Effector memory CD8-positive, alpha-beta T cell (primary cell): ENCODE results near the gene MCRS1.
"Not testable (repeated sequence)": the region's sequence is repeated elsewhere in the genome, so short reads cannot be mapped to it uniquely, and the experiment has no call there.

Experiments
- ATAC-seq: fragments of 150-1000 bp; cut with Tn5 transposase; replicated peaks from 2 replicates; pipeline ENCODE4 v1.10.0; 2021; ENCODE audit warnings: mild to moderate bottlenecking, moderate library complexity
- DNase-seq, 3 experiments: peaks; one replicate each; pipeline ENCODE4 v3.0.0; 2021
- H3K27ac Mint-ChIP-seq, 2 donors: one replicate each; pipeline ENCODE4 v1.8.0; 2022; ENCODE audit warnings: mild to moderate bottlenecking in 2 of 2, mixed read lengths in 2 of 2, moderate library complexity in 2 of 2
- H3K27me3 Mint-ChIP-seq, 2 donors: one replicate each; pipeline ENCODE4 v1.8.0; 2022; ENCODE audit warnings: mixed read lengths in 2 of 2
- H3K36me3 Mint-ChIP-seq: one replicate; pipeline ENCODE4 v1.8.0; 2022; ENCODE audit warnings: mild to moderate bottlenecking, moderate library complexity, mixed read lengths; ENCODE audit not compliant: insufficient read depth
- H3K4me1 Mint-ChIP-seq, 2 donors: one replicate each; pipeline ENCODE4 v1.8.0; 2022; ENCODE audit warnings: low read depth in 2 of 2, mixed read lengths in 2 of 2
- H3K4me3 Mint-ChIP-seq, 2 donors: one replicate each; pipeline ENCODE4 v1.8.0; 2022; ENCODE audit warnings: mild to moderate bottlenecking in 2 of 2, mixed read lengths in 2 of 2, moderate library complexity in 2 of 2
- H3K9me3 Mint-ChIP-seq, 2 donors: one replicate each; pipeline ENCODE4 v1.8.0; 2022; ENCODE audit warnings: mixed read lengths in 2 of 2

The MCRS1 gene

DNA sequence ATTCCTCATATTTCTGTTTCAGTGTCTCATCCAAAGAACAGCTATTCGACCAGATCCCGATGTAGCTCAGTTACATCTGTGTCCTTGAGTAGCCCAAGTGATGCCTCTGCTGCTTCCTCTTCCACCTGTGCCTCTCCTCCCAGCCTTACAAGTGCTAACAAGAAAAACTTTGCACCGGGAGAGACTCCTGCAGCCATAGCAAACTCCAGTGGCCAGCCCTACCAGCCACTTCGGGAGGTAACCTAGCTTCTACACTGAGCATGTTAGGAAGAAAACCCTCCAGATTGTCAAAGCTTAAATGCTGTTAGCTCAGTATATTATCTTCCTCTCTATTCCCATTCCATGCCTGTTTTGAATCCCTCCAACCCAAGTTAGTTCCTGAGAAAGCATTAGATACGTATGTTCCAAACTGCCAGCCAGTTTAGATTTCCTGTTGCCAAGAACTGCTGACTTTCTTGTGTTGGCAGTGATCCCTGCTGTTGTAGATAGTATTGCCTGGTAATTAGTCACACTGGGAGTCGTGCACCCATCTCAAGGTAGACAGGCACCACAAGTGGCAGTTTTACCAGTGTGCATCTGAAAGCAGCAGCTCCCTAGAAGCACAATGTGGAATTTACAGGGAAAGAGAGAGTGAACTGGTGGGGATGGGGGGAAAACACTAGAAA, 43.1 kb downstream of the MCRS1 start:
- Mint-ChIP-seq H3K27ac (no peak overlapping the region), H3K9me3 (no peaks in the 10 kb centered on the region), H3K27me3 (no peaks in the 10 kb centered on the region), H3K4me1 (no peaks in the 10 kb centered on the region), H3K4me3 (no peak overlapping the region), H3K36me3 (no peaks in the 10 kb centered on the region)
- no peak for DNase-seq
- no peak for ATAC-seq

GRCh38 chr12:49521389-49521788, 46.6 kb downstream of the MCRS1 start:
- Mint-ChIP-seq H3K4me1 (no peaks in the 10 kb centered on the region), H3K27me3 (no peaks in the 10 kb centered on the region), H3K27ac (peak overlapping the region in 1 of 2 donors; percentile 39), H3K4me3 (no peak overlapping the region), H3K36me3 (no peaks in the 10 kb centered on the region), H3K9me3 (no peaks in the 10 kb centered on the region)
- no peak for DNase-seq
- ATAC-seq = no peak

DNA sequence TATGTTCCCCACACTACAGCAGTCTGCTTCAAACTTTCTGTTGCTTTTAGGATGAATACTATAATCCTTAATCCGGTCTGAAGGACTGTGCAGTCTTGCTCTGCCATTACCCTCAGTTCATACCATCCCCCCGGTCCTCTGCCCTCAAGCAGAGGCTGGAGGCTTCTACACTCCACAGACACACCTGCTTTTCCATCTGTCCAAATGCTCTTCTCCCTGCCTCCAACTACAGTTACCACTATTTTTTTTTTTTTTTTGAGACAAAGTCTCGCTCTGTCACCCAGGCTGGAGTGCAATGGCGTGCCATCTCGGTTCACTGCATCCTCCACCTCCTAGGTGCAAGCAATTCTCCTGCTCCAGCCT, 48.4 kb downstream of the MCRS1 start:
- DNase-seq (no peak), ATAC-seq (no peak)
- Mint-ChIP-seq H3K9me3 (no peaks in the 10 kb centered on the region), H3K27me3 (no peaks in the 10 kb centered on the region), H3K4me1 (no peaks in the 10 kb centered on the region), H3K27ac (no peak overlapping the region), H3K4me3 (no peak overlapping the region), H3K36me3 (no peaks in the 10 kb centered on the region)

- DNase-seq (no peak), ATAC-seq (no peak)
- Mint-ChIP-seq H3K27me3 (no peaks in the 10 kb centered on the region), H3K4me3 (no peak overlapping the region), H3K36me3 (no peaks in the 10 kb centered on the region), H3K4me1 (no peaks in the 10 kb centered on the region), H3K27ac (no peak overlapping the region), H3K9me3 (no peaks in the 10 kb centered on the region)
Observed at GRCh38 chr12:49518914-49519573, 48.9 kb downstream of the MCRS1 start.

DNA sequence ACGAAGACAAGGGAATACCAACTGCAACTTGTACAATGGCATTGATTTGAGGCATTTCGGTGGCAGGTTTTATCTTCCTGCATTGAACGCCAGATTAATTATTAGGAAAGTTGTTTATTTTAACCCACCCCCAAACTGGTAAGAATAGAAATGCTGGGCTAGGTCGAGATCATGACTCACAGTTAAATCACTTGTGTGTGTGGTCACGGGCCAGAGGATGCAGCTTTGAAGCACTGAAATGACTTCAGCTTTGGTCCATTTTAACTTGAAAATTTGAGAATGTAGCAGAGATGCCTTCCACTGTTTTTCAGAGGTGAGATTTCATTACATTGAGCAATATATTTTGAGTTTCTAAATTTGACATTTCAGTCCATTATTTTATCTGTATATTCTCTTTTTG, 52.7 kb downstream of the MCRS1 start:
- H3K27ac Mint-ChIP-seq = no peak overlapping the region
- ATAC-seq (no peak), DNase-seq (no peak)
- H3K4me3 Mint-ChIP-seq = no peak overlapping the region
- H3K4me1 Mint-ChIP-seq = no peaks in the 10 kb centered on the region
- H3K9me3 Mint-ChIP-seq = no peaks in the 10 kb centered on the region
- H3K36me3 Mint-ChIP-seq = no peaks in the 10 kb centered on the region
- H3K27me3 Mint-ChIP-seq = no peaks in the 10 kb centered on the region

GRCh38 chr12:49512546-49512945, 55.4 kb downstream of the MCRS1 start:
- Mint-ChIP-seq H3K4me1 (no peaks in the 10 kb centered on the region), H3K27me3 (no peaks in the 10 kb centered on the region), H3K4me3 (no peak overlapping the region), H3K9me3 (no peaks in the 10 kb centered on the region), H3K36me3 (no peaks in the 10 kb centered on the region), H3K27ac (no peak overlapping the region)
- ATAC-seq (no peak), DNase-seq (no peak)

- Mint-ChIP-seq H3K36me3 (no peaks in the 10 kb centered on the region), H3K4me1 (no peaks in the 10 kb centered on the region), H3K4me3 (no peak overlapping the region), H3K9me3 (no peaks in the 10 kb centered on the region), H3K27me3 (no peaks in the 10 kb centered on the region), H3K27ac (no peak overlapping the region)
- no peak for ATAC-seq
- no peak for DNase-seq
Observed at GRCh38 chr12:49511410-49511809, 56.5 kb downstream of the MCRS1 start.

GRCh38 chr12:49509681-49510080, 58.3 kb downstream of the MCRS1 start:
- H3K4me3 Mint-ChIP-seq, ATAC-seq, H3K27ac Mint-ChIP-seq, H3K4me1 Mint-ChIP-seq, H3K9me3 Mint-ChIP-seq, H3K27me3 Mint-ChIP-seq, DNase-seq, H3K36me3 Mint-ChIP-seq: not testable (repeated sequence)
